ENCODE measurements around the gene OPA1.

OPA1 gene

DNA sequence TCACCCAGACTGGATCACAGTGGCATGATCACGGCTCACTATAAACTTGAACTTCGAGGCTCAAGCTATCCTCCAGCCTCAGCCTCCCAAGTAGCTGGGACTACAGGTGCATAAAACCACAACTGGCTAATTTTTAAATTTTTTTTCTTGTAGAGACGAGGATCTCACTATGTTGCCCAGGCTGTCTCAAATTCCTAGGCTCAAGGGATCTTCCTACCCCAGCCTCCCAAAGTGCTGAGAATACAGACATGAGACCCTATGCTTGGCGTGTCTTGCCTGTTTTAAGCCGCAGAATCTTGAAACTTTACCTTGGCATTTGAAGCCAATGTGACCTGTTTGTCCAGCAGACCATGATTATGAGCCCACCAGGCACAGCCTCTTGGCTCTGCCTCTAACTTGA lies 119.9 kb downstream of the OPA1 start:
- TF ChIP-seq, protein P1, sequence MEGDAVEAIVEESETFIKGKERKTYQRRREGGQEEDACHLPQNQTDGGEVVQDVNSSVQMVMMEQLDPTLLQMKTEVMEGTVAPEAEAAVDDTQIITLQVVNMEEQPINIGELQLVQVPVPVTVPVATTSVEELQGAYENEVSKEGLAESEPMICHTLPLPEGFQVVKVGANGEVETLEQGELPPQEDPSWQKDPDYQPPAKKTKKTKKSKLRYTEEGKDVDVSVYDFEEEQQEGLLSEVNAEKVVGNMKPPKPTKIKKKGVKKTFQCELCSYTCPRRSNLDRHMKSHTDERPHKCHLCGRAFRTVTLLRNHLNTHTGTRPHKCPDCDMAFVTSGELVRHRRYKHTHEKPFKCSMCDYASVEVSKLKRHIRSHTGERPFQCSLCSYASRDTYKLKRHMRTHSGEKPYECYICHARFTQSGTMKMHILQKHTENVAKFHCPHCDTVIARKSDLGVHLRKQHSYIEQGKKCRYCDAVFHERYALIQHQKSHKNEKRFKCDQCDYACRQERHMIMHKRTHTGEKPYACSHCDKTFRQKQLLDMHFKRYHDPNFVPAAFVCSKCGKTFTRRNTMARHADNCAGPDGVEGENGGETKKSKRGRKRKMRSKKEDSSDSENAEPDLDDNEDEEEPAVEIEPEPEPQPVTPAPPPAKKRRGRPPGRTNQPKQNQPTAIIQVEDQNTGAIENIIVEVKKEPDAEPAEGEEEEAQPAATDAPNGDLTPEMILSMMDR (IDR thresholded peaks at IDR 0.05): no peak
- Histone ChIP-seq H3K4me3 (no peak overlapping the region), H3K27ac (no peak overlapping the region)
- no peak for DNase-seq (ENCODE audit: low spot score)

DNA sequence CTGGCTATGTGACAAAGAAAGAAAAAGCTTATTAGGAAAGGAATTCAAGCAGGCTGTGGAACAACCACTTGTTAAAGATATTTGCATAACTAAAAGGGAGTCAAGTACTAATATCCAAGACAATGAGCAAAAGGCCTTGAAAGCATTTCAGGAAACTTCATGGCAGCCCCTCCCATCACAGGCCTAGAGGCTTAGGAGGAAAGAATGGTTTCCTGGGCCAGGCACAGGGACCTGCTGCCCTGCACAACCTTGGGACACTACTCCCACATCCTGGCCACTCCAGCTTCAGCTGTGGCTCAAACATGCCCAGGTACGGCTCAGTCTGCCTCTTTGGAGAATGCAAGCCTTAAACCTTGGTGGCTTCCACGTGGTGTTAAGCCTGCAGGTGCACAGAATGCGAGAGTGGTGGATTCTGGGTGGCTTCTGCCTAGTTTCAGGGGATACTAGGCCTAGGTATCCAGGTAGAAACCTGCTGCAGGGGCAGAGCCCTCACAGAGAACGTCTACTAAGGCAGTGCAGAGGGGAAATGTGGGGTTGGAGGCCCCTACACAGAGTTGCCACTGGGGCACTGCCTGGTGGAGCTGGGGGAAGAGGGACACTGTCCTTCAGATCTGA lies 121.6 kb downstream of the OPA1 start:
- Histone ChIP-seq H3K27ac (no peak overlapping the region), H3K4me3 (no peak overlapping the region)
- no peak for DNase-seq (ENCODE audit: low spot score)
- TF ChIP-seq, protein P1 (IDR thresholded peaks at IDR 0.05): no peak

DNA sequence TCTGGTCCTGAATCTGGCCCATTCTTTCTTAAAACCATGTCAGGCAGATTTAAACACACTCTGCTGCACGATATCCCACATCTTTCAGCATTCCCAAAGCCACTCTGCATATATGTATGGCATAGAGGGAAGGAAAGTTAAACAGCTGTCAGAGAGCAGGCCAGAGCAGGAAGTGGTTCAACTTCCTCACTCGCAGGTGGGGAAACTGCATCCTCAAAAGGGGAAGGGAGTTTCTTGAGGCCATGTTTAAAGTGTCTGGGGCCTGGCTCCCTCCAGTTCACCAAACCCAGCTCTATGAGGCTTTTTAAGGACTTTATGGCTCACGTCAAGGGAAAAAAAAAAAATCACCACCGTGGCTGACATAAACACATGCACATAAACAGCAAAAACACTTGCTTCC lies 123.1 kb downstream of the OPA1 start:
- DNase-seq (ENCODE audit: low spot score): no peak
- no peak overlapping the region for H3K27ac ChIP-seq
- no peak overlapping the region for H3K4me3 ChIP-seq
- TF ChIP-seq, protein P1 (IDR thresholded peaks at IDR 0.05): no peak

DNA sequence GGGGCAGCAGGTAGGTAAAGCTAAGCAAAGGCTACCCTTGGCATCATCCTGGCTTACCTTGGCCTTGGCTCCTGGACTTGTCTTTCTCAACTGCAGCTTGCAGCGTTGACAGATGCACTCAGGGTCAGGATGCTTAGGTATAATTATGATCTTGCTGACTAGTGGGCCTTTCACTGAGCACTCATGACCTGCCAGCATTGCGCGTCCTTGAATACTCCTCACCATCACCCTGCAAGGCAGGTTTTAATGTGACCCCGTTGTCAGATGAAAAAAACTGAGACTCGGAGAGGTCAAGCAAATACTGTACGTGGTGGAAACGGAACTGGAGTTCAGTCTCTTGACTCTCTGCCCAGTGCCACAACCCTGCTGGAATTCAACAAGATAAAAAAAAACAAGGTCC lies 126.7 kb downstream of the OPA1 start:
- TF ChIP-seq, protein P1 (IDR thresholded peaks at IDR 0.05): no peak
- no peak overlapping the region for H3K27ac ChIP-seq
- DNase-seq (ENCODE audit: low spot score): no peak
- H3K4me3 ChIP-seq: no peak overlapping the region

DNA sequence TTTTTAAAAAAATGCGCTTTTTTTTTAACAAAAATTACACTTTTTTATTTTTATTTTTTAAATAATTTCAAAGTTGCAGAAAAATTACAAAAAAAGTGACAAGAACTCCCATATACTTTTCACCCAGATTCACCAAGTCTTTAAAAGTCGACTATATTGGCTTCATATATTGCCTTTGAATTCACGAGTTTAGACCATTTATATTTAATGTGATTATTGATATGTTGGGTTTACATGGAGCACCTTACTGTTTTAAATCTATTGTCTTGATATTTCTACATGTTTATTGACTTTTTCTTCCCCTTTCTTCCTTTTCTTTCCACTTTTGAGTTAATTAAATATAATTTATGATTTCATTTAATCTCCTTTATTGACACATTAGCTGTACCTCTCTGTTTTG lies 127.2 kb downstream of the OPA1 start:
- Histone ChIP-seq H3K27ac (no peak overlapping the region), H3K4me3 (no peak overlapping the region)
- no peak for DNase-seq (ENCODE audit: low spot score)
- TF ChIP-seq, protein P1 (IDR thresholded peaks at IDR 0.05): no peak

DNA sequence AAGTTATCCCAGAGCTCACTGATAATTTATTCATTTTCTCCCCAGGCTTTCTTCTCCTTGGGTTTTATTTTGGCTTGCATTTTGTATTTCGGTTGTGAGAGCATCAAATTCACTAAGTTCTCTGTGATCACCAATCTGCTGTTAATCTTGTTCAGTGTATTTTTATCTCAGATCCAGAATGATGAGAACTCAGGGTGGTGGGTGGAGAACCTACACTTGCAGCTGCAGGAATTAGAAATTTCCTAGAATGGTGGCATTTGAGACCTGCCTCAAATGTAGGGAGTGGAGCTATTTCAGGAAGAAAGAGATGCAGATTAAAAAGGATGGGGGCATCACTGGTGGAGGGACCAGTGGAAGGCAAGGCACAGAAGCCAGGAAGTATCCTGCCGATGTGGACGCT lies 129.6 kb downstream of the OPA1 start:
- TF ChIP-seq, protein P1 (IDR thresholded peaks at IDR 0.05): no peak
- no peak for DNase-seq (ENCODE audit: low spot score)
- Histone ChIP-seq H3K4me3 (no peak overlapping the region), H3K27ac (no peak overlapping the region)

DNA sequence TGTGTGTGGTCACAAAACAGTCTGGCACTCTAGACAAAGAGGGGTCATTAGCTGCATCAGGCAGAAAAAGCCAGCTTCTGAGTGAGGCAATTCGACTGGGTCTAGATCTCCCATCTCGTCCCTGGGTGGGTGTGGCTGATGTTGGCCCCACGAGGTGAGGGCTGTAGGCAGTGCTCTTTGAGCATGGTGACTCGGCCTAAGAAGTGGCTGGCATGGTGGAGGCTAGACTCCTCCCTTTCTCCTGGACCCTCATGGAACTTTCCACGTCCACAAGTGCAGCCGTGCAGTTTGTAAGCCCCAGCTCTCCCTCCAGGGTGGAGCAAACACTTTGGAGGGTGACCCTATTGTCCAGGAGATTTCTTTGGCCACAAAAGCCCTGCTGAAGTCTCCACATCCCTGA lies 134.1 kb downstream of the OPA1 start:
- no peak overlapping the region for H3K27ac ChIP-seq
- no peak for DNase-seq (ENCODE audit: low spot score)
- no peak overlapping the region for H3K4me3 ChIP-seq
- TF ChIP-seq, protein P1 (IDR thresholded peaks at IDR 0.05): no peak
